Esophagus (tissue), 2 donors: ENCODE results near the gene EIF3F. TPM values are rescaled to one million over a fixed set of nuclear protein-coding genes. Genes with fewer than 3 reads are reported as not detected.

Source experiments
- H3K27ac ChIP-seq, 2 donors: one replicate each; pipeline ENCODE4 v1.5.1; 2013; ENCODE audit warnings: low read depth in 2 of 2, mild to moderate bottlenecking in 2 of 2, inconsistent platforms in 1 of 2, low read length in 1 of 2, moderate library complexity in 1 of 2
- H3K27me3 ChIP-seq, 2 donors: one replicate each; pipeline ENCODE4 v1.6.1; 2013; ENCODE audit warnings: low read length in 2 of 2, control low read depth in 1 of 2, mild to moderate bottlenecking in 1 of 2; ENCODE audit not compliant: insufficient read depth in 2 of 2, control insufficient read depth in 1 of 2
- H3K36me3 ChIP-seq, 2 donors: one replicate each; pipeline ENCODE4 v1.6.1; 2013; ENCODE audit warnings: low read length in 1 of 2; ENCODE audit not compliant: control insufficient read depth in 2 of 2, insufficient read depth in 2 of 2
- H3K4me1 ChIP-seq, 2 donors: one replicate each; pipeline ENCODE4 v1.6.1; 2013; ENCODE audit warnings: low read length in 1 of 2; ENCODE audit not compliant: control insufficient read depth in 2 of 2, insufficient read depth in 2 of 2
- H3K4me3 ChIP-seq, 2 donors: one replicate each; pipeline ENCODE4 v1.5.1; 2013; ENCODE audit warnings: low read length in 2 of 2, mild to moderate bottlenecking in 2 of 2, low read depth in 1 of 2, moderate library complexity in 1 of 2
- H3K9me3 ChIP-seq, 2 donors: one replicate each; pipeline ENCODE4 v1.6.1; 2013; ENCODE audit warnings: mild to moderate bottlenecking in 2 of 2, low read depth in 1 of 2, low read length in 1 of 2, moderate library complexity in 1 of 2; ENCODE audit not compliant: control insufficient read depth in 2 of 2, insufficient read depth in 1 of 2
- WGBS, 2 donors: extraction: QIAGEN DNeasy Blood & Tissue Kit; methylation state at CpG; one replicate each; pipeline ENCODE4 v1.1.7; 2013; 5-methylcytosine and 5-hydroxymethylcytosine counted together
- polyA plus RNA-seq, 2 donors: library from polyadenylated mRNA; stranded (reverse); fragments of 200-250 nt; gene quantifications; one replicate each; pipeline ENCODE4 v1.2.3, GENCODE V29; 2013
- donor health status: healthy with polysubstance abuse.
- donor health status: Bipolar disorder and iron deficiency.

Gene EIF3F
- polyA plus RNA-seq, 2 donors, result 80.4 to 406 TPM

DNA sequence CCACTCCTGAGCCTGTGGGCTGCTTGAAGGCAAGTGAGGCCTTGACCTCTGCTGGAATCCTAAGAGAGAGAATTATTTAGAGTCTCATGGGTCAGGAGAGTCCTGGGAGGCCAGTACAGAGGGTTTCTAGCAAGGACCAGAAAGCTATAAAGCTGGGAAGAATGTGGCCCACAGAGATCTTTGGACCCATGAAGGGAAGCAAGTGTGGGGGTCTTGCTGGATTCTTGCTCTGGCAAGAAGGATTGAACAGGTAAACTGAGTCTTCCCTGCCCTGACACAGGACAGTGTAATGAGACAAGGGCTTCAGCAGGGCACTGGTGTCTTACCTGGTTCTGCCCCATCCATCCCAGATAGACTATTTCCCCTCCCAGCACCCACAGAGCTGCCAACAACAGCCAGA, 18.4 kb downstream of the EIF3F start:
- Histone ChIP-seq H3K4me1 (no peaks in the 10 kb centered on the region), H3K27me3 (no peaks in the 10 kb centered on the region), H3K36me3 (no peaks in the 10 kb centered on the region), H3K27ac (no peak overlapping the region), H3K9me3 (no peaks in the 10 kb centered on the region), H3K4me3 (no peak overlapping the region)

DNA sequence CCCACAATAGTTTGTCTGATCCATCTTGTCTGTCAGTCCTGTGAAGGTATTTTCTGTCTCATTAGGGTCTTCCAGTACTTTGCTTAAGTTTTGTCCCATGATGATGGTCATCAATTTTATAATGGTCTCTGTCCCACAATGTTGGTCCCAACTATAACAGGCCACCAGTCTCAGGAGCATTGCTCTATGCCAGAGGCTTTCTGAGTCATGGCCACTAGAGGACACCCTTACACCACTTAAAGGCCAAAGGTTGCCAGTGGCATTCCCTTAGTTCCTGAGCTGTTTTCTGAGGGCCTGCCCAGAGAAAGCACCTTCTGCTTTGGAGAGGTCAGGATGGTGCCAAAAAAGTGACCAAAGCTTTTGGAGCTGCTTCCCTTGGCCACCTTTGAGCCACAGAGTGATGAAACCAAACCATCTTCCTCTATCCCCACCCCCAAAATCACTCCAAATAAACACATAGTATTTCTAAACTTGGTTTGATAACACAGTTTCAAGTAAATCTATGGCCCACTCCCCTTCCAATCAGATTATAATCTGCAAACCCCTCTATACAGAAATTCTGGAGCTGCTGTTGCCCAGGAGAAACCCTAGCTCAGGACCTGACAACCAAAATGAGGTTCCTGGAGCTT, 19.3 kb downstream of the EIF3F start:
- Histone ChIP-seq H3K4me3 (no peak overlapping the region), H3K4me1 (no peaks in the 10 kb centered on the region), H3K9me3 (no peaks in the 10 kb centered on the region), H3K27ac (no peak overlapping the region), H3K36me3 (no peaks in the 10 kb centered on the region), H3K27me3 (no peaks in the 10 kb centered on the region)

DNA sequence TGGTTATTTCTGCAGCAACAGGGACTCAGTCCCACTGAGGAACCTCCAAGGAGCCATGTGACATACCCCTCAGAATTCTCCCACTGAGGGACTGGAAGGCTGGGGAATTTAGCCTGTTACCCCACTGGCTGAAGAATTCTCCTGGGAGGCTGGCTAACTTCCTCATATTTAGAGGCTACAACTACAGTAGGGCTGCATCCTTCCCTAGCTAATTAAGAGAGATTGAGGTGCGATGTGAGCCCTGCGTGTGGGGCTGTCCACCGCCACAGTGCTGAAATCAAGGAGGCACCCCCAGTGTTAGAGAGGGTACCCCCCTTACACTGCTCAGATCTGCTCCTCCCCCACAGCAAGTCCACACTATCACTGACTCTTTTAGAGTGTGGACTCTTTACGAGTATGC, 21.1 kb downstream of the EIF3F start:
- Histone ChIP-seq H3K27ac (no peak overlapping the region), H3K4me3 (no peak overlapping the region), H3K4me1 (no peaks in the 10 kb centered on the region), H3K9me3 (no peaks in the 10 kb centered on the region), H3K36me3 (no peaks in the 10 kb centered on the region), H3K27me3 (no peaks in the 10 kb centered on the region)
- WGBS, 2 donors, result 43 to 47% methylated on average over 4 of the region's 4 CpGs

DNA sequence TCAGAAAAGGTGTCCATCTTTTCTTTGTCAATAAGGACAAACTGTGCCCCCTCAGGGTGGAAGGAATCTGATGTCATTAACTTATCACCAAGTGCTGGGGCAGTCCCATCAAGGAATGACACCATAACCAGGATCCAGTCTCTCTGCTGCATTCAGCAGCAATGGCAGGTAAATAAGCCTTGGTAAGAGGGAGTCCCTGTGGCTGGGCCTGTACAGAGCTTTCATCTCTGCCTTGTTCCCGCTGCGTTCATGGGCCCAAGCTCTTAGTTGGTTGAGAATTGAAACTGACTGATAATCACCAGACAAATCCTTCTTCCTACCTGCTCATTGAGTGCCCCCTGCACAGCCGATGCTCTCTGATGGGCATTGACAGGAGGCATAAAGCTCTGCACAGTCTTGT, 22.7 kb downstream of the EIF3F start:
- Histone ChIP-seq H3K36me3 (no peaks in the 10 kb centered on the region), H3K4me1 (no peaks in the 10 kb centered on the region), H3K27me3 (no peaks in the 10 kb centered on the region), H3K9me3 (no peaks in the 10 kb centered on the region), H3K27ac (no peak overlapping the region), H3K4me3 (no peak overlapping the region)
- 93 to 94% methylated on average over 3 of the region's 3 CpGs for WGBS, 2 donors

DNA sequence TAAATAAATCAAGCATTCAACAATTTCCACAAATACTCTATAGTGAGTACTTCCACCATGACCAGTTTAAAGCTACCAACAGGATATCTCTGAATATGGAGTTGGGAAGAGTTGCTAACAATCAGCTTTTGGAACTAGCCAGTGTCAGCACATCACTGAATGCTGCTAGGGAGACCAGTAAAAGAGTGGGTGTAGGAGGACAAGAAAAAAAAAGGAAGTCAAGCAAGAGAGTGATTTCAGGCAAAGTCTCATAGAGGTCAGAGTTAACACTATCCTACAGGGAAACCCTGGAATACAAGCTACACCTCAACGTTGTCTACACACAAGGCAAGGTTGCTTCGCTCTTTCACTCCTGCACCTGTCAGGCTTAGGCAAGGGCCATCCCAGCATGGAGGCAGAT, 24.2 kb downstream of the EIF3F start:
- Histone ChIP-seq H3K36me3 (no peaks in the 10 kb centered on the region), H3K9me3 (no peaks in the 10 kb centered on the region), H3K4me3 (no peak overlapping the region), H3K27ac (no peak overlapping the region), H3K27me3 (no peaks in the 10 kb centered on the region), H3K4me1 (no peaks in the 10 kb centered on the region)
- WGBS, 2 donors, result 81 to 84% methylated on average over 2 of the region's 2 CpGs

DNA sequence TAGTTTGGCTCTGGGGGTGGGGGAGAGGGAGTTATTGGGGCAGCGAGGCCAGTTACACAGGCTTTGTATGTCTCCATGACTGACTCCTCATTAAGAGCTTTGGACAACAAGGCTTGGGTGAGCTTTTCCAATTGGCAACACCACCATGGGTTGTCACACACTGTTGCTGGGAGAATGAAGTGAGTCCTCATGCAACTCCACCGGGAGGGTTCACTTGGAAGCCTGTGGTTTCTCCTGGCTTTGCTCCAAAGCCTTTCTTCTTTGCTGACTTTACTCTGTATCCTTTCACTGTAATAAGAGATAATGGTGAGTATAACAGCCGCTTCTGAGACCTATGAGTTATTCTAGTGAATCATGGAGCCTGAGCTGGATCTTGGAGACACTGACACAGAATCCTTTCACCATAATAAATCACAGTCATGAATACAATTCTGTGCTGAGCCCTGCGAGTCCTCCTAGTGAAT, 24.9 kb downstream of the EIF3F start:
- no peak overlapping the region for H3K4me3 ChIP-seq
- H3K4me1 ChIP-seq, result no peaks in the 10 kb centered on the region
- WGBS, 2 donors, result 48 to 54% methylated on average over 4 of the region's 4 CpGs
- H3K27ac ChIP-seq, result no peak overlapping the region
- no peaks in the 10 kb centered on the region for H3K27me3 ChIP-seq
- H3K9me3 ChIP-seq, result no peaks in the 10 kb centered on the region
- no peaks in the 10 kb centered on the region for H3K36me3 ChIP-seq

DNA sequence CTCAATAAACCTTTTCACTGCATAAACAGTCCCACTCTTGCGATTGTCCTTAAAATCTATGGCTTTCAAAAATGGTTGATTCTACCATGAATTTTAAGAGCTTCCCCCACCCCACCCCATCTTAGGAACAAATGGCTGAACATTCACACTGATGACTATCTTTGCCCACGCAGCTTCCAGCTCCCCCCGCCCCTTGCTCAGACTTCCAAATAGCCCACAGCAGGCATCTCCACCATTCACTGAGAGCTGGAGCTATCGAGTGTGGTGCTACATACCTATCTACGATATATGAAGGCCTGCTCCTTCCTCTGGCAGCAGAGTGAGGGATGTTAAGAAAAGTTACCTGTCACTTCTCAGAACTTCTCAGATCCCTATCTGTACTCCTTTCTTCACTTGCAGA, 26.7 kb downstream of the EIF3F start:
- no peaks in the 10 kb centered on the region for H3K9me3 ChIP-seq
- no peak overlapping the region for H3K27ac ChIP-seq
- peaks cover 0 to 4% of the 10 kb centered on the region in 2 donors for H3K4me1 ChIP-seq
- H3K36me3 ChIP-seq, result no peaks in the 10 kb centered on the region
- H3K27me3 ChIP-seq, result no peaks in the 10 kb centered on the region
- no peak overlapping the region for H3K4me3 ChIP-seq
- 81% methylated on average over 5 of the region's 5 CpGs for WGBS, 2 donors

DNA sequence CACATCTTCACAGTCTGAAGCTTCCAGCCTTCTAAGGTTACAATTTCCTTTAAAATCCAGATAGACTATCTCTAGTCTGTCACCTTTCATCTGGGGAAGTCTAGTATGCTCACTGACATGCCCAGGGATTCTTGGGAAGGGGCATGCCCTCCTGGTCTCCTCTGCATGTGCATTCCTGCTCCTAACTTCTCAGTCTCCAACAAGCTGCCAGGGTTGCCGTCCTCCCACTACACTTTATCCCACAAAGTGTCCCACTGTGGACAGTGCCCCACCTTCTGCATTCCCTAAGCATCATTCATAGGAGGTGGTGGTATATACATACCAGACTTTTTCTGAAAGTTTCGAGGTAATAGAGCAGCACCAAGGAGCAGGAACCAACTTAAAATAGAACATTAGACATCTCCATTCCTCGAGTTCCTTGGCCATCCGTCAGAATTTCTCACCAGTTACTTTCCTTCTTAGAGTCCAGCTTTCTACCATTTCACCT, 28.7 kb downstream of the EIF3F start:
- Histone ChIP-seq H3K27me3 (peaks cover 0 to 6% of the 10 kb centered on the region in 2 donors), H3K4me1 (peaks cover 4% of the 10 kb centered on the region in 2 donors), H3K4me3 (no peak overlapping the region), H3K9me3 (no peaks in the 10 kb centered on the region), H3K36me3 (no peaks in the 10 kb centered on the region), H3K27ac (no peak overlapping the region)
- 62 to 63% methylated on average over 4 of the region's 4 CpGs for WGBS, 2 donors

DNA sequence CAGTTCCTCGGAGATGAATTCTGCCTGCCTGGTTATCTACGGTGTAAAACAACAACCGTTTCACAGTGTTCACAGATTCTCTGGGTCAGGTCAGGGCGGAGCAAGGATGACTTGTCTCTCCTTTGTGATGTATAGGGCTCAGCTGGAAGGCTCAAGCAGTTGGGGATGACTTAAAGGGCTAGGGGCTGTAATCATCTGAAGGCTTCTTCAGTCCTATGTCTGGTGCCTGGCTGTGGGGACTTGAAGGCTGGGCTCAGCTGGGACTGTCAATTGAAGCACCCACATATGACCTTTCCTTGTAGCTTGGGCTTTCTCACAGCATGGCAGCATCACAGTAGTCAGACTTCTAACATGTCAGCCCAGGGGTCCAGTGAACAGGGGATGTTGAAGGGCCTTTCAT, 29.3 kb downstream of the EIF3F start:
- peaks cover 4% of the 10 kb centered on the region in 2 donors for H3K4me1 ChIP-seq
- H3K36me3 ChIP-seq, result no peaks in the 10 kb centered on the region
- no peak overlapping the region for H3K4me3 ChIP-seq
- peaks cover 0 to 6% of the 10 kb centered on the region in 2 donors for H3K27me3 ChIP-seq
- no peak overlapping the region for H3K27ac ChIP-seq
- WGBS, 2 donors, result 31 to 36% methylated on average over 4 of the region's 4 CpGs
- H3K9me3 ChIP-seq, result no peaks in the 10 kb centered on the region

DNA sequence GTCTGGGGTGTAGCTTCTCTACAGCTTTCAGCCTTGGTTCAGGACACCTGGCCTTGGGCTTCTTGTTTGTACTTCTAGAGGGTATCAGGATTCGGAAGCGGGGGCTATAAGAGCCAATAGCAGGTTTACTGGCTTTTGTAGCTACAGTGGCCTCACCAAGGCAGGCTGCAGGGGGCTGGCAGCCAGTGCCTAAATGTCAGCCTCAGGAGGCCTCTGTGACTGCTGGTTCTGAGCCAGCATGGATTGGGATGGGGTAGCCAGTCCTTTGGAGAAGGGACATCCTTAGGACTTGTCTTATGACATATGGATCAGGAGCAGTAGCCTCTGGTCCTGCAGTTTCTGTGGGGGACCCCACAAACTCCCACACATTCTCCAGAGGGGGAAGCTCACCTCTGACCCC, 29.9 kb downstream of the EIF3F start:
- Histone ChIP-seq H3K36me3 (no peaks in the 10 kb centered on the region), H3K4me3 (no peak overlapping the region), H3K9me3 (no peaks in the 10 kb centered on the region), H3K4me1 (peaks cover 4% of the 10 kb centered on the region in 2 donors), H3K27me3 (peaks cover 0 to 6% of the 10 kb centered on the region in 2 donors), H3K27ac (no peak overlapping the region)
- 93 to 96% methylated on average over 2 of the region's 2 CpGs for WGBS, 2 donors
